Thyroid gland (tissue), 4 donors: ENCODE measurements around the gene ANKFY1.

Experiments
- POLR2A ChIP-seq, 2 donors: fragments of 450-650 bp; IDR thresholded peaks; one replicate each; pipeline ENCODE4 v1.6.1; 2017; ENCODE audit warnings: antibody characterized with exemption in 2 of 2, mild to moderate bottlenecking in 2 of 2, moderate library complexity in 1 of 2
- TF ChIP-seq, protein P1 (sequence below), 6 experiments: fragments of 200-600 bp in 3 of 6; fragments of 450-650 bp in 3 of 6; sonication (generic) in 3 of 6; IDR thresholded peaks; one replicate each; pipeline ENCODE4 v1.5.1; 2016 to 2019; ENCODE audit warnings: antibody characterized with exemption in 6 of 6, mild to moderate bottlenecking in 2 of 6, inconsistent platforms in 1 of 6, moderate library complexity in 1 of 6

DNA sequence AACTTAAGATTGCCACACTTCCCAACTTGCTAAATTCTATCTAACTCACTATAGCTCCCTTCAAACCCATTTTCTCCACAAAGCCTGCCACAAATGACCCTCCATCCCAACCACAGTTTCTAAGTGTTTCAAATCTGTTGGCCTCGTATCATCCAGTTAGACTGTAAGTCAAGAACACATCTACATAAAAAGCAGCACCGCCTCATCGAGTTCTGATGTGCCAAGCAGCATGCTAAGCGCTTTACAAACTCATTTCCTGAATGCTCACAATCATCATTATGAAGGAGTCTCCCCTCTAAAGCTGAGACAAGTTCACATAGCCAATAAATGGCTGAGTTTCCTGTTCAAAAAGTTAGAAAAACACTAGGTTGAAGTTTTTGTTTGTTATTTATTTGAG, 9.2 kb upstream of the ANKFY1 start:
- TF ChIP-seq, protein P1, sequence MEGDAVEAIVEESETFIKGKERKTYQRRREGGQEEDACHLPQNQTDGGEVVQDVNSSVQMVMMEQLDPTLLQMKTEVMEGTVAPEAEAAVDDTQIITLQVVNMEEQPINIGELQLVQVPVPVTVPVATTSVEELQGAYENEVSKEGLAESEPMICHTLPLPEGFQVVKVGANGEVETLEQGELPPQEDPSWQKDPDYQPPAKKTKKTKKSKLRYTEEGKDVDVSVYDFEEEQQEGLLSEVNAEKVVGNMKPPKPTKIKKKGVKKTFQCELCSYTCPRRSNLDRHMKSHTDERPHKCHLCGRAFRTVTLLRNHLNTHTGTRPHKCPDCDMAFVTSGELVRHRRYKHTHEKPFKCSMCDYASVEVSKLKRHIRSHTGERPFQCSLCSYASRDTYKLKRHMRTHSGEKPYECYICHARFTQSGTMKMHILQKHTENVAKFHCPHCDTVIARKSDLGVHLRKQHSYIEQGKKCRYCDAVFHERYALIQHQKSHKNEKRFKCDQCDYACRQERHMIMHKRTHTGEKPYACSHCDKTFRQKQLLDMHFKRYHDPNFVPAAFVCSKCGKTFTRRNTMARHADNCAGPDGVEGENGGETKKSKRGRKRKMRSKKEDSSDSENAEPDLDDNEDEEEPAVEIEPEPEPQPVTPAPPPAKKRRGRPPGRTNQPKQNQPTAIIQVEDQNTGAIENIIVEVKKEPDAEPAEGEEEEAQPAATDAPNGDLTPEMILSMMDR (IDR thresholded peaks at IDR 0.05), result no peak
- TF ChIP-seq POLR2A (IDR thresholded peaks at IDR 0.05), result no peak
